ENCODE measurements around the gene ANGPTL2.

ANGPTL2 gene

DNA sequence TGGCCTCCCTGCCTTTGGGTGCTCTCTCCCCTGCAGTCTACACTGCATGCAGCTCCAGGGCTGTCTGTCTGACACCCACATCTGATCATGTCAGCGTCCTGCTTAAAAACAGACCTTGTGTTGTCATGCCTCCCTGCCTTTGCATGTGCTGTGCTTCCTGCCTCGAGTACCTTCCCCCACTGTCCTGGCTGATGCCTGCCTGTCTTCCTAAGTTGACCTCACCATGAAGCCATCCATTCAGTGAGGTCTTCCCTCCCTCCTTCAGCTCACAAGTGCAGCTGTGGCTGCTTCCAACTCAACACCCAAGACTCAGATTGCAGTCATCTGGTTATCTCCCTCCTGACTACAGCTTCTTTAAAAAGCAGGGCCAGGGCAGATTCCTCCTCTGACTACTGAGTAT, 5.5 kb downstream of the ANGPTL2 start:
- DNase-seq, result no peak

DNA sequence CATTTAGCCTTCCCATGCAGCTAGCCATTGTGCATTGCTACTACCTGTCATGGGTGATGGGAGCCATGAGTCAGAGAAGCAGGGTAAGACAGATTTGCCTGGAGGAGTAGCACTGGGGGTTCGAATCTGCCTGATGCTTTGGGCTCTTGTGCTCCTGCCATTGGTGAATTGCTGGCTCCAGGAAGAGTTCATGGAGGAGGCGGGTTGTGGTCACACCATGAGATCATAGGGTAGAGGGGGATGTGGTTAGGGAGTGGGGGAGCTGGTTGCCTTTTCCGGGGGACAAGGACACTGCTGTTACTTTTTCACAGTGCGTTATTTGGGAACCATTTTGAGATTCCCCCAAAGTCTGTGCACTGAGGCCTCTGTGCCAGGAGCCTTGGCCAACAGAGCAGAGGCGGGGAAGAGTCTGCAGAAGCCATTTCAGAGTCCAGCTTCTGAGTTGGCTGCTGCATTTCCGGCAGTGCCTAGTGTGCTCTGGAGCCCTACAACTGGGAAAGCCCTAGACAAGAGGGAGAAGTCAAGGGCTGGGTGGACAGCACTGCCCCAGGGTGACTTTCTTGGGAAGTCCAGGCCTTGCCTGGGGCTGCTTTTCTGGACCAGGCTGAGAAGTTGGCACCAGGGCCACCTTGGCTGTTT, 6.2 kb downstream of the ANGPTL2 start:
- DNase-seq, result no peak

DNA sequence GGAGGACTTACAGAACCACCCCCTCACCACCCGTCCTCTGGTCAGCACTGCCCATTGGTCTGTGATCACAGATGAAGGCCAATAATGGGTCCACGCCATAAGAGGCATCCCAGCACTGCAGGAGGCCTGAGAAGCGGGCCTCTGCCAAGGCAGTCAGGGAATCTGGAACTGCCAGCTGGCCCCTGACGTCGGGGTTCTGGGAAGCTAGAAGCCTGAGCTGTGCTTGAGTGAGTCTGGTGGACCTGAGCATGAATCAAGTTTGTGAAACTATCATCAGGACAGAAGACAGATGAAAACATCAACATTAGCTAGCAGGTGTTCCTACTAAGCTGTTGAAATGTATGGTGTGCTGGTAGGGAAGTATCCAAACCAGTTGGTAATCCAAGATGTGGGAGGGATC, 7.8 kb downstream of the ANGPTL2 start:
- DNase-seq, result no peak

DNA sequence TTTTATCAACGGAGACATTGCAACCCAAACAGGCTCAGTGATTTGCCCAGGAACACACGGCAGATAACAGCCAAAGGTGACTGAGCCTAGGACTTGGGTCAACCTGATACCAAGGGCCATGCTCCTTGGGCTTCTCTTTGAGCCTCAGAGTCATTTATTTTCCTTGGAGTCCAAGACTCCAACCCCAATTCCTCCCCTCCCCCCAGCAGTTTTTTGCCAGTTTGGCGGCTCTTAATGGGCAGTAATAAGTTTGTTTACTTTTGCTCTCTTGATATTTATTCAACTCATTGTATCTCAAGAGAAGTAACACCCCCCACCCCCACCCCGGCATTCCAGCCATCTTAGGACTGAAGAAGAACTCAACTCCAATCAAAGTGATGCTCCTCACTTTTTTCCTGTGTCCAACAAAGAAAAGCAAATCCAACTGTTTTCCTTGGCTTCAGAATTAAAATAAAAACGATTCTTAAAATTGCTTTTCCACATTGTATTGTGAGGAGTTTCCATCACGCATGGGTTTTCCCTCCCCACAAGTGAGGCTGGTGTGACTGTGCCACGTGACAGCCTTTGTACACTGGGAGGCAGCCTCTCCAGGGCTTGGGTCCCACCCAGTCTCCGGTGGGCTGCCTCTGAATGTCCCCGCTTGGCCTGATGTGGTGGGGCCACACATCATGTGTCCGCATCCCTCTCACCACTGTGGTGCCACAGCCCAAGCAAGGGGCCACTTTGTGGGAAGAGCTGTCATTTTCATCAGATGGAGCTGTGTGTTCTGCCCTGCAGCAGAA, 9.1 kb downstream of the ANGPTL2 start:
- no peak for DNase-seq

DNA sequence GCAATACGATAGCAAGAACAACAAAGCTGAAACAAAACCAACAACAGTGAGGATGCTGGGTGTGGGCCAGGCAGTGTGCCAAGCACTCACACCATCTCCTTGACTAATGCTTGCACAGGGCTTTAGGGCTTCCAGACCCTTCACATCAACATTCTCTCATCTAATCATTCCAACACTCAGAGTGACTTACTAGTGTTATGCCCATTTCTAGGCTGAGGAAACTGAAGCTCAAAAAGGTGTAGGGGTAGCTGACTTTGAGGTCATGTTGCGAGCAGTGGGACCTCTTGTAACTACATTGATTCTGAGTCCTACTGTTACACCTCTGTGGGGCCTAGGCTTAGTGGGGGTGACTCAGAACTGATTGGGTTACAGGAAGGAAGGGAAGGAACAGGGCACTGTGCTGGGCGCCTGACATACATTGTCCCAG, 9.7 kb downstream of the ANGPTL2 start:
- DNase-seq, result no peak

DNA sequence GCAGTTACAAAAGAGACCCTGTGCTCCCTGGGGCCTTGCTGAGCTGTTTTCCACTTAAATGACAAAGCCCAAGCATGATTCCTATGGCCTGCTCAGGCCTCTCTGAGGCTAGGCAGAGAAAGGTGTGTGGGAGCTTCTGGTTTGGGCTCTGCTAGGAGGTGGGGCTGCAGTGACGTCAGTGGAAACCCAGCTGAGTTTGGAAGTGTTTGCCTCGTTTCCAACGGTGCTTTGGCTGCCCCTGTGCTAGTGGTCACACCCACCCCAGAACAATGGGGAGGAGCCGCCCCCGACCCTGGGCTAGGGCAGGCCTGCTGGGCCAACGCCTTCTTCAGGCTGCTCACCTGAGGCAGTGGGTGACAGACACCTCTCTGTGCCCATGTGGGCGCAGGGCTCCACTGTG, 10.4 kb downstream of the ANGPTL2 start:
- DNase-seq, result no peak

DNA sequence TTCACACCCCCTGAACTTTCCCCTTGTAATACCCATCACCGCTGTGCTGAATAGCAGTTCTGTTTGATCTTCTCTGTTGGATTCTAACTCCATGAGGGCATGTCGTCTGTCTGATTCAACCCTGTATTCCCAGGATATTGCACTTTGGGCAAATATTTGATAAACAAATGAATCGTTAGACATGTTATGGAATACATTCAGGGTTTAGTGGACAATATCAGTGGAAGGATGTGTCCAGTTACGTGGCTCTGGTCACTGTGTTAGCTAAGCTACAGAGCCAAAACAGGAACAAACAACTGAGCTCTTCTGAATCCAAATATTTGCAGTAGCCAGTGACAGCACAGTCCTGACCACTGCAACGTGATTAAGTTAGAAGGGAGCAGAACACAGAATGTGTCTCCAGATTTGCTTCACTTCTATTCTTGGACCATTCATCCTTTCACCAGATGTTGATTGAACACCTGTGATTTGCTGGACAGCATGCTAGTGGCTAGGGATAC, 13.2 kb downstream of the ANGPTL2 start:
- DNase-seq, result no peak

DNA sequence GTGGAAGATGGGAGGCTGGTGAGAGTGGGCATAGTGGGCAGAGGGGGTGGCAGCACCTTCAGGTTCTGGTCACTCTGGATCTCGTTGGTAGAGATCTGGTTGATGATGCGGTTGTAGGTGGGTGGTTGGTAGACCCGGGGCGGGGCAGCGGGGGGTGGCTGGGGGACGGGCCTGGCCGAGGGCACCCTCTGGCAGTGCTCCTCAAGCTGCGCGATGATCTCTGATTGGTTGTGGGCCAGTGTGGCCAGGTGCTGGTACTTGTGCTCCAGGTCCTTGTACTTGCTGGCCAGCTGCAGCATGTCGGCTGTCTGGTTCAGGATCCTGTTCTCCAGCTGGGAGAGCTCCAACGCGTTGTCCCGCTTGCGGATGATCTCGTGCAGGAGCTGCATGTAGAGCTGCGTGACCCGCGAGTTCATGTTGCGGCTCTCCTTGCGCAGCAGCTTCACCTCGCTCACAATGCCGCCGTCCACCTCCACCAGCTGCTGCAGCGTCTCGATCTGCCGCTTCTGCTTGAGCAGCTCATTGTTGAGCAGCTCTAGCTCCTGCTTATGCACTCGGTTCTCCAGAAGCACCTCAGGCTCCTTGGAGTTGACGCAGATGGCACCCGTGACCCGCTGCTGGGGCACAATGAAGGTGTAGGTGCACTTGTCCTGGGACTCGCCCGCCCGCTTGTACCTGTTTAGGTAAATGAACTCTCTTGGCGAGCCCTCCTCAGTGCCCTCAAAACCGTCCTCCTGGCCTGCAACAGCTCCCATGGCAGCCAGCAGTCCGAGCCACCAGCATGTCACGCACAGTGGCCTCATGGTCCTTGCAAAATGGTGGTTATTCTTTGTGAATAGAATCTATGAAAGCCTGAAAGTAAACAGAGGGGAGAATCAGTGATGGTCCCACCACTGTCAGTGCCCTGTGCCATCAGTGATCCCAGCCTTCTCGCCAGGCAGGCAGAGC, 14.2 kb downstream of the ANGPTL2 start:
- DNase-seq, result no peak

DNA sequence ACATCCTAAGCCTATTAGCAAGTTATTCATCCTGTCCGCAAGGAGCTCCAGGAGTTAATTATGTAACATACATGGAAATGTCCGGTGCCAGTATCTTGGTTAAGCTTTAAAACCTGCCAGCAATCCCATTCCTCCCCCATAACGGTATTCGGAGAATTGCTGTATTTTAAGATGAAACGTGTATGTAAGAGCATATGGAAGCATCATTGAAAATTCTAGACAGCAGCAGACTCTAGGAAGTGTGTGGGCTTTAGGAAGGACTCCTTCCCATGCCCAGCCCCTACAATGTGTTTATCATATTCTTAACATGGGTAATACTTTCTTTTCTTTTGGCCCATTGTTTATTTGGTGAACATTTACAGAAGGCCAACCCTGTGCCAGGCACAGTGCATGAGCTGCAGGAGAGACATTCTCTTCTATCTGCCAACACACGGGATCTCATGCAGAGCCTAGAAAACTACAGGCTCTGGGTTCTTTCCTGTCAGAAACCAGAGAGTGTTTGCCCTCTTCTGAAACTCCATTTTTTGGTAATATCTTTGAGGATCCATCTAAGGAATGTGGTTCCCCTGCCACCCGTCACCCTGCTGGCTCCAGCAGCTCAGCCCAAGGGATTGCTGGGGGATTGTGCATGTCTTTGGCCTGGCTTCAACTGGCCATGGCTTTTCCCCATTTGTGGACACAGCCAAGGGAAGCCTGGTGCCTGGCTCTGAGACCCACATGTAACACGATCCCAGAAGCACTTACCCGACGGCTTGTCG, 15.1 kb downstream of the ANGPTL2 start:
- DNase-seq, result no peak

DNA sequence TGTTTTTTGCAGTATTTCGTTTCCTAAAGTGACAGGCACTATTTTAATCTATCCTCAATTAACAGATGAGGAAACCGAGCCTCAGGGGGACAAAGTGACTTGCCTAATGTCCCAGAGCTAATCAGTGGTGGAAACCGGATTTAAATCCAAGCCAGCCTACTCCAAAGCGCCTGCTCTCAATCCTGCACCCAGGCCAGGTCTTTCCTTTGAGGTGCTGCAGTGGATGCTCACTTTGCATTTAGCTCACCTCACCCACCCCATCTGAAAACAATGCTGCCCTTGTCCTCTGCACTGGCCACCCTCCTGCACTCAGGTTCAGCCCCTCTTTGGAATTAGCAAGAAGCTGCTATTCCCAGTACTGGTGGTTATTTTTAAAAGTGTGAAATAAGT, 16.0 kb downstream of the ANGPTL2 start:
- DNase-seq, result no peak

DNA sequence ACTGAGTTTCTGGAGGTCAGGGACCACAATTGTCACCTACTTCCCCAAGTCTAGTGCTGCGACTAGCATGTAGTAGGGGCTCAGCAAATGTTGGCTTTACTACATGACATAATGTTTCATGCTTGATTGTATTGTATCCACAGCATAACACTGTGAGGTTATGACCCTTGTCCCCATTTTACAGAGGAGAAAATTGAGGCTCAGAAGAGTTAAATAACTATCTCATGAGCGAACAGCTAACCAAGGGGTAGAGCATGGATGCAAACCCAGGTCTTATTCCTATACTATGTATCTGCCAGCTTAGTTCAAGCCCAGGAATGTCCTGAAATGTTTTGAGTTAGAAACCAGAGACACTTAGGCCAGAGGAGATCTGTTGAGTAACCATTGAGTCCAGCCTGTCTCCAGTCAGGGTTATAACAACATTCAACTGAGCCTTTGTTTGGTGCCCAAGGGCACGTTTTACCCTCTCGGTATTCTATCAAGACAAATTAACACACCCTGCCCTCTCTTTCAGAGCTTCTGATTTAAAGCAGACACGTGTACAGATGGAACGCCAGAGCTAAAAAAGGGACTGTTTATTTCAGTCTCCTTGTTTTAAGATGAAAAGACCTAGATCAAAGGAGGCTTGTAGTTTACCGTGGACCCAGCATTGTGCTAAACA, 16.5 kb downstream of the ANGPTL2 start:
- no peak for DNase-seq

DNA sequence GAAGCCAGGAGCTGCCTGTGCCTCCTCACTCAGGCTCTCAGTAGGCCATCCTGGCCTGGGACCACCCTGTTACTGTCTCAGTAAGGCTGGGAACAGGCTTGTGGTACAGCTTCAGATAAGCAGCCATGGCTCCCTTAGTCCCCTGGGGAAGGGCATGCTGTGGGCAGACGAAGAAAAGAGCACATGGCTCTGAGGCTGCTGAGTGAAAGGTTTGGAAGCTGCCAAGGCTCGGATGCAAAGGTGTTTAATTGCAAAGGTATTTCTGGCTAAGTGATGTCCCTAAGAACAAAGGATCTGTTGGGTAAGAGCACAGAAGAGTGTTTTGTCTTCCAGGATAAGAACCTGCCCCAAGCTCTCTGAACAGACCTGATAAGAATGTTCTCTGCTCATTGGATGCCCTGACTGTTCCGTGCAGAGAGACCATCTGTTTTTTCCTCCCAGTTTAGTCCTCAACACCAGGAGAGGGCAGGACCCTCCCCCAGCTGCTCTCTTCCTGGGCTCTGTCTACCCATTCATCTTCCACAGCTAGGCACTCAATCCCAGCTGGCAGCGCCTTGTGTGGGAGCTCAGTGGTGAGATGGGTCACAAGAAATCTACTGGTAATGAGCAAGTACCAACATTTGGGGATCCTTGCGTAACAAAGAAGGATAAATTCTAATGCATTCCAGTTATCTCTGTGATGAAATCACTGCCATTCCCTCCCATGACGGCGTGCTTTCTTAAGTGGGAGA, 17.7 kb downstream of the ANGPTL2 start:
- DNase-seq, result no peak

DNA sequence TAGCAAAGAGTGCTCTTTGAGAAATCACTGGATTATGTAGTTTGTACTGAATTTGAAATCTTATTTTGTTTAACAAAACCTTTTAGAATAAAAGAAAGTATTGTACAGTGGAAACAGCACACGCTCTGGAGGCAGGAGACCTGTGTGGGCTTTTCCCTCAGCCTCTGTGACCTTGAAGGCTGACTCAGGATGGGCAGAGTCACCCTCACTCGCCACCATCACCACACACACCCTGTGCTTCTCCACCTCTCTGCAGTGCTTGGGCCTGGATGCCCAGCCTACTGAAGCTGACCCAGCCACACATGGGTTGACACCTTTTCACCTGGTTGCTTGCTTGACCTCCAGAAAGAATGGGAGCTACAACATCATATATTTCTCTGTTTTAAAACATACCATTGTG, 19.6 kb downstream of the ANGPTL2 start:
- no peak for DNase-seq

DNA sequence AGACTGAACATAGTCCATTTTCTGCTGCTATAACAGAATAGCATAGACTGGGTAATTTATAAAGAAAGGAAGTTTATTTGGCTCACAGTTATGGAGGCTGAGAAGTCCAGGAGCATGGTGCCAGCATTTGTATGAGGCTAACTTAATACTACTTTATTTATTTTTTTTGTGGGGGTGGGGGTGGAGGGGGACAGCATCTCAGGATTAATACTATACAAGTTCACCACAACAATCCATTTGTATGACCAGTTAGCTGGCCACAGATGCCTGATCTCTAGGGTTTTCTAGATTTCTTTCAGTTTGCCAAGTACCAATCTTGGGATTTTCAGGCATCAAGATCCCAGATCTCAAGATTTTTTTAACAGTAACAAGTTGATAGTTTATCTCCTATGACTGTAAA, 20.3 kb downstream of the ANGPTL2 start:
- no peak for DNase-seq

DNA sequence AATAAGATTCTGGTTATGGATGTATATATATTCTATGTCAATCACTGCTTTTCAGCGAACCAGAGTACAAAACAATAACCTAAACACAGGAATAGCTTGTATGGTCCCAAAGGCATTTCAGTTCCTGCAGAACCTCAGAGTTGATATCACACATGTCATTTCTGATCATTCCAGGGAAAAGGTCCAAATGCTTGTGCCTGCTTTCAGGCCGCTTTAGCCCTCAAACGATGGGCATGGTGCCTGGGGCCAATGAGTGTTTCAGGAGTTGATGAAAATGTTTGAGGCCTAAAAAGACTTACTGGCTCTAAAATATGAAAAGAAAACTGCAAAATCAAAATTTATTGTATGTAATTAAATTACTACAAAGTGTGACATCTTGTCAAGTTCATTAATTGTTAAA, 22.8 kb downstream of the ANGPTL2 start:
- no peak for DNase-seq

DNA sequence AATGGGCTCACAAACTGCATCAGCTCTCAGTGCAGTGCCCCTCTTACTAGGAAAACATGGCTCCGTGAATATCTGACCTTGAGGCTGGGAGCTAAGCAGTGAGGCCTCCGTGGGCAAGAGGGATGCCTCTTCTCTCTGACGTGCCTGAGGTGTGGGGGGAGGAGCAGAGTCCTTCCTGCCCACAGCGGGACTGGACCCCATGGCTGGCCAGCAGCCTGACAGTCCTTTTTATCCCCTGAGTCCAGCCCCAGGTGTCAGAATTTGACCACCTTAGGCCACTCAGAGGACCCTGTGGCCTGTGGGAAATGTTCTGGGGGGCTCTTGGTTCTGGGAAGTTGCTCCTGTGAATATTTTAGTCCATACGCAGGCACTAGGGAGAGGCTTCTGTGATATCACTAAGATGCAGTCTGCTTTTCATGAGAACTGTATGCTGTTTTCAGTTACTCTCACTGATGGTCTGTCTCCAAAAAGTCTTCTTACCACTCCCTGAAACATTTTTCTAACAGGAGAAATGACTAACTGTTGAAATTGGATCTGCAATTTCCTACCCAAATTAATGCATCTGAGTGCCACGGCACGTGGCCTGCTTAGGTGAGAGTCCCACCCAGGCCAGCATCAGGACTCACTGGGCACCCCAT, 23.4 kb downstream of the ANGPTL2 start:
- no peak for DNase-seq

DNA sequence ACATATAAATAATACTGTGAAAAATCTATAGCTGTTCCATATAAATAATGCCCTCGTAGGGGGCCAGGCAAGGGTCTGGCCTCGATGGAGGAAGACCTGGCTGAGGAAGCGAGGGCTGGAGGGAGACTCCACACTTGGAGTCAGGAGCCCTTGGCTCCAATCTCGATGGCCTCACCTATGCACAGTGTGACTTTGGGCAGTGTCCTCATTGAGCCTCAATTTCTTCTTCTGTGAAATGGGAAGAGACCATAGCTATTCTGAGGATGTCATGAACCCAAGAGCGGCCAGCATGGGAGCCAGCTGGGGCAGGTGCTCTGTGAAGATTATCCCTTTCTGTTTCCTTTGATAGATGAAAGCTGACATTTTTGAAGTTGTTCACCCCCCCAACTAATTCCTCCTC, 24.8 kb downstream of the ANGPTL2 start:
- DNase-seq, result no peak

DNA sequence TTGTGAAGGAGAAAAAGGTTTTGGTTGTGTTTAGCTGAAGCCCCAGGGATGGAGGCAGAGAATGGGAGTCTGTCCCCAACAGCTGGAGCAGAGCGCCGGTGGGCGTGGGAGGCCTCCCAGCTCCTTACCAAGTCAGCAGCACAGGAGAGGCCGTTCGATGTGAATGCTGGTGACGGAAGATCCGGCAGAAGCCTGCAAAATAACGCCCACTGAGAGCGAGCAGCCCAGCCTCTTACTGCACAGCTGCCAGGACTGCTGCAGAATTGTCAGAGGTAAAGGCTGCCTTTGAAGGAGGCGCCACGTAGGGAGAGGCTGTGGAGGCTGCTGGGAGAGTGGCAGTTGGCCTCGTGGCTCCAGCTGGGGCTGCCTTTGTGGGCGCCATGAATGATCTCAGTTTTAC, 26.2 kb downstream of the ANGPTL2 start:
- no peak for DNase-seq

DNA sequence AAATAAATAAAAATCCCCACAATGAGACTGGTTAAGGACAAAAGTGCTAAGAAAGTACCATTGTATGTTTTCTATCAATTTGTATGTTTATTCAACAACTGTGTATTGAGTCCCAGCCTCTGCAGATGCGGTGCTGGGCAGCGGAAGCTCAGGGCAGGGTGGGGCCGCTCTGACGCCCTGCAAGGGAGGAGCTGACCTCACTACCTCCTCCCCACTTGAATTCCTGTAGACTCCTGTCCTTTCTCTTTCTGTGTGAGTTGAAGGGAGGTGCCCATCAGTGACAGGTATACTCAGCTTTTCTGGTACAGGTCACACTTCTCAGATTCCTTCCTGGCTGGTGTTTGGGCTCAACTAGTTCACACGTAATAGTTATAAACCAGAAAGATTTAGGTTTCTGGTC, 27.0 kb downstream of the ANGPTL2 start:
- DNase-seq, result no peak

DNA sequence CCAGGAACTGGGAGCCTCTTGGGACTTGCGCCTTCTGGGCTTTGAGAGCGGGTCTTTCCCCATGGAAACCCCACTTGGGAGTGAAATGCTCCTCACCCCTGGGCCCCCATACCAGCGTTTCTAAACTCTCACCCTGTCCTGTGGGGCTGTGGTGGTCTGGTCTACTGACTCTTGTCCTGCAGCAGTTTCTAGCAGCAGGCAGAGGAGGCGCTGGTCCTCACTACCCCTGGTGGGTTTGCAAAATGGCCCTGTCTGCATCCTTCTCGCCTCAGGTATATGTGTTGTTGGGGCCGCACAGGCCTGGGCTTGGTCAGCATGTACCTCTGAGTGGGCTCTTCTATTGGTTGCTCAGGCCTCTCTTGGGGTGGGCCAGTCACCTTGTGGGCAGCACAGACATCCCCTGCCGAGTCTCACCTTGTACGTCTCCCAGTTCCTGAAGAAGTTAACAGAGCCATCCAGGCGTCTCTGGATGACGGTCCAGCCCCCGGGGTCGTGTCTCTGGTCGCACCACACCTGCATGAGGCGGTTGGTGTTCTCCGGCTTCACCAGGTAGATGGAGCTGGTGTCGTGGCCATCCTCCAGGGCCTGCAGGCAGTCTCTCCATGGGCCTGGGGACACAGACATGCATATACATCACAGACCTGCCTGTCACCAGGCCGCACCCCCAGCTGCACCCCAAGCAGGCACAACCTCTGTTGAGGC, 29.0 kb downstream of the ANGPTL2 start:
- DNase-seq, result no peak
